ENCODE measurements around the gene AMH. TPM values are rescaled to one million over a fixed set of nuclear protein-coding genes. Genes with fewer than 3 reads are reported as not detected.
A peak's percentile ranks its signal among the peaks of the same experiment; 100 is the strongest.

Gene AMH
- polyA plus RNA-seq, 3 donors, result 0.12 TPM; not detected in 2

- no peak overlapping the region for H3K4me2 ChIP-seq (replicated peaks; ENCODE audit: extremely low read depth, low read length, poor library complexity, severe bottlenecking)
- no peak overlapping the region for H3K9ac ChIP-seq (ENCODE audit: insufficient read depth, low read length, poor library complexity, severe bottlenecking)
- intact Hi-C loops (cut with micrococcal nuclease), result no loop called here
- peak overlapping the region in 2 of 7 donors; percentile 36 to 58 for H3K27ac Mint-ChIP-seq
- H3K27me3 ChIP-seq (ENCODE audit: control insufficient read depth in 2 of 2, insufficient read depth in 2 of 2, low read length in 2 of 2), result no peaks in the 10 kb centered on the region
- H3K79me2 ChIP-seq (ENCODE audit: insufficient read depth, low read length), result no peaks in the 10 kb centered on the region
- no peak overlapping the region for H3K27ac ChIP-seq (ENCODE audit: low read depth in 1 of 2, low read length in 2 of 2)
- H3K4me1 ChIP-seq (ENCODE audit: control insufficient read depth in 1 of 2, insufficient read depth in 2 of 2, low read length in 2 of 2), result no peaks in the 10 kb centered on the region
- H3K36me3 Mint-ChIP-seq, result peaks cover 68 to 94% of the 10 kb centered on the region in 2 donors
- H4K20me1 ChIP-seq (ENCODE audit: insufficient read depth, low read length), result peaks cover 15% of the 10 kb centered on the region
- H3K9me3 ChIP-seq (replicated peaks in 1 of 2; ENCODE audit: control insufficient read depth in 1 of 2, insufficient read depth in 1 of 2, low read length in 2 of 2), result no peaks in the 10 kb centered on the region
- peaks cover 74 to 98% of the 10 kb centered on the region in 2 donors for H3K36me3 ChIP-seq (replicated peaks in 1 of 2; ENCODE audit: control insufficient read depth in 1 of 2, insufficient read depth in 2 of 2, low read length in 2 of 2)
- 97% methylated on average over 16 of the region's 20 CpGs for WGBS (ENCODE audit: insufficient coverage)
- H3K4me3 Mint-ChIP-seq, result no peak overlapping the region
- no peaks in the 10 kb centered on the region for H3K27me3 Mint-ChIP-seq (ENCODE audit: low read depth in 3 of 3)
- TF ChIP-seq, protein P1, sequence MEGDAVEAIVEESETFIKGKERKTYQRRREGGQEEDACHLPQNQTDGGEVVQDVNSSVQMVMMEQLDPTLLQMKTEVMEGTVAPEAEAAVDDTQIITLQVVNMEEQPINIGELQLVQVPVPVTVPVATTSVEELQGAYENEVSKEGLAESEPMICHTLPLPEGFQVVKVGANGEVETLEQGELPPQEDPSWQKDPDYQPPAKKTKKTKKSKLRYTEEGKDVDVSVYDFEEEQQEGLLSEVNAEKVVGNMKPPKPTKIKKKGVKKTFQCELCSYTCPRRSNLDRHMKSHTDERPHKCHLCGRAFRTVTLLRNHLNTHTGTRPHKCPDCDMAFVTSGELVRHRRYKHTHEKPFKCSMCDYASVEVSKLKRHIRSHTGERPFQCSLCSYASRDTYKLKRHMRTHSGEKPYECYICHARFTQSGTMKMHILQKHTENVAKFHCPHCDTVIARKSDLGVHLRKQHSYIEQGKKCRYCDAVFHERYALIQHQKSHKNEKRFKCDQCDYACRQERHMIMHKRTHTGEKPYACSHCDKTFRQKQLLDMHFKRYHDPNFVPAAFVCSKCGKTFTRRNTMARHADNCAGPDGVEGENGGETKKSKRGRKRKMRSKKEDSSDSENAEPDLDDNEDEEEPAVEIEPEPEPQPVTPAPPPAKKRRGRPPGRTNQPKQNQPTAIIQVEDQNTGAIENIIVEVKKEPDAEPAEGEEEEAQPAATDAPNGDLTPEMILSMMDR (IDR thresholded peaks at IDR 0.05), result peak; percentile 18
- no peak overlapping the region for H3K4me3 ChIP-seq (replicated peaks in 1 of 3; ENCODE audit: low read depth in 2 of 3, low read length in 3 of 3)
- H2AFZ ChIP-seq (ENCODE audit: insufficient read depth, low read depth, low read length, poor library complexity, severe bottlenecking), result no peak overlapping the region
- no peaks in the 10 kb centered on the region for H3K4me1 Mint-ChIP-seq
- no peak for DNase-seq
- H3K9me3 Mint-ChIP-seq, result peaks cover 0 to 3% (median 0%) of the 10 kb centered on the region in 7 donors
These were observed 27.2 kb upstream of the AMH start for GRCh38 chr19:2221918-2222317.

DNA sequence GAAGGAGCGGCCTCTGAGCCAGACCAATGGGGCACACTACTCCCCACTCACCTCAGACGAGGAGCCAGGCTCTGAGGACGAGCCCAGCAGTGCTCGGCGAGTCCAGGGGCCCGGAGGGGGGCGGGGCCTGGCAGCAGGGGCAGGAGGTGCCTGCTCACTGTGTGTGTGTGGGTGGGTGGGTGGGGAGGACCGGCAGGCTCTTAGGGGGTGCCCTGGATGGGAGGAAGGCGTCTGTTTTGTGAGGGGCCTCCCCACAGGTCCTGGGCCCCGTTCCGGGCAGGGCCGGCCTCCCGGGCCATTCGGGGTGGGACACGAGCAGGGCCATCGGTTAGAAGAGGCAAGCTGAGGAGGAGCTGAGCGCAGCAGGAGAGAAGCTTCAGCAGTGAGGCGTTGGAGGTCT lies 25.7 kb upstream of the AMH start:
- Histone ChIP-seq H3K4me3 (replicated peaks in 1 of 3; ENCODE audit: low read depth in 2 of 3, low read length in 3 of 3) (no peak overlapping the region), H3K4me1 (ENCODE audit: control insufficient read depth in 1 of 2, insufficient read depth in 2 of 2, low read length in 2 of 2) (peaks cover 0 to 10% of the 10 kb centered on the region in 2 donors), H3K4me2 (replicated peaks; ENCODE audit: extremely low read depth, low read length, poor library complexity, severe bottlenecking) (no peak overlapping the region), H2AFZ (ENCODE audit: insufficient read depth, low read depth, low read length, poor library complexity, severe bottlenecking) (no peak overlapping the region), H3K36me3 (replicated peaks in 1 of 2; ENCODE audit: control insufficient read depth in 1 of 2, insufficient read depth in 2 of 2, low read length in 2 of 2) (peaks cover 61 to 91% of the 10 kb centered on the region in 2 donors), H4K20me1 (ENCODE audit: insufficient read depth, low read length) (peaks cover 29% of the 10 kb centered on the region), H3K79me2 (ENCODE audit: insufficient read depth, low read length) (peaks cover 2% of the 10 kb centered on the region), H3K9ac (ENCODE audit: insufficient read depth, low read length, poor library complexity, severe bottlenecking) (no peak overlapping the region), H3K9me3 (replicated peaks in 1 of 2; ENCODE audit: control insufficient read depth in 1 of 2, insufficient read depth in 1 of 2, low read length in 2 of 2) (no peaks in the 10 kb centered on the region), H3K27ac (ENCODE audit: low read depth in 1 of 2, low read length in 2 of 2) (no peak overlapping the region), H3K27me3 (ENCODE audit: control insufficient read depth in 2 of 2, insufficient read depth in 2 of 2, low read length in 2 of 2) (no peaks in the 10 kb centered on the region)
- H3K4me1 Mint-ChIP-seq, result no peaks in the 10 kb centered on the region
- TF ChIP-seq, protein P1 (IDR thresholded peaks at IDR 0.05), result no peak
- 93% methylated on average over 10 of the region's 18 CpGs for WGBS (ENCODE audit: insufficient coverage)
- intact Hi-C loops (cut with micrococcal nuclease), result no loop called here
- H3K27me3 Mint-ChIP-seq (ENCODE audit: low read depth in 3 of 3), result no peaks in the 10 kb centered on the region
- peaks cover 61 to 90% of the 10 kb centered on the region in 2 donors for H3K36me3 Mint-ChIP-seq
- DNase-seq, result no peak
- H3K9me3 Mint-ChIP-seq, result peaks cover 0 to 3% (median 0%) of the 10 kb centered on the region in 7 donors
- H3K4me3 Mint-ChIP-seq, result no peak overlapping the region
- H3K27ac Mint-ChIP-seq, result peak overlapping the region in 1 of 7 donors; percentile 60

All from CD14-positive monocyte (primary cell).